HL-60 (cell line): ENCODE results near the gene TRIO.

Experiments used
- DNase-seq, 2 experiments: peaks; one replicate each; pipeline ENCODE4 v3.0.0-alpha.2; 2010 to 2020; ENCODE audit warnings: low read depth in 1 of 2, low spot score in 1 of 2
- H3K27ac ChIP-seq: fragments of 250-450 bp; sonication (Bioruptor Pico); replicated peaks from 2 replicates; pipeline ENCODE4 v1.5.1; 2020; ENCODE audit warnings: mild to moderate bottlenecking, moderate library complexity
- H3K27me3 ChIP-seq: fragments of 250-450 bp; sonication (Bioruptor Pico); 2 replicates; pipeline ENCODE4 v1.5.1; 2021; ENCODE audit warnings: mild to moderate bottlenecking, moderate library complexity; ENCODE audit not compliant: insufficient read depth, poor library complexity, severe bottlenecking
- H3K4me3 ChIP-seq: replicated peaks from 2 replicates; pipeline ENCODE4 v1.5.1; 2011; ENCODE audit warnings: mild to moderate bottlenecking, control low read depth, low read length; ENCODE audit not compliant: insufficient read depth
- CTCF ChIP-seq: IDR thresholded peaks from one replicate; pipeline ENCODE4 v1.5.1; 2011; ENCODE audit warnings: low read length, control low read depth, inconsistent platforms; ENCODE audit not compliant: insufficient read depth
- GABPA ChIP-seq: IDR thresholded peaks from 2 replicates; pipeline ENCODE4 v1.6.1; 2012; ENCODE audit warnings: low read depth
- POLR2AphosphoS5 ChIP-seq: IDR thresholded peaks from 2 replicates; pipeline ENCODE4 v1.6.1; 2012; ENCODE audit warnings: low read depth
- REST ChIP-seq: IDR thresholded peaks from 2 replicates; pipeline ENCODE4 v1.6.1; 2012; ENCODE audit warnings: low read depth; ENCODE audit not compliant: insufficient replicate concordance
- SPI1 ChIP-seq: IDR thresholded peaks from 2 replicates; pipeline ENCODE4 v1.6.1; 2012; ENCODE audit warnings: low read depth, mild to moderate bottlenecking, borderline replicate concordance

The TRIO gene

DNA sequence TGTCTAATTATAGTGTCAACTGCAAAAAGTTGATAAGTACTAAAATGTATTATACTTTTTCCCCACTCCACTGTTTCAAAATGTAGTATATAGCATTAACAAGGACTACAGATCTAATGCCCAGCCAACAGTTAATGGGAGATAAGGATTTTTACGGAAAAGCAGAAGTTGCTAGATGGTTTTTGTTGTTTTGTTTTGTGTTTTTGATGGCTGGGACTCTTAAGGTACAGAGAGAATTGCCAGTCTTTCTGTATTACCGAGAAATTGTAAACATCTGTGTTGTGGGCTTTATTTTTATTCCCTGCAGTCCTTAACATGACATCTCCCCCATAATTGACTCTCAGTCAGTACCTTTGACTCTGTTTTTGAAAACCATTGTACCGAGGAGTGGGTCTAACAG, 44.0 kb downstream of the TRIO start:
- DNase-seq, result no peak
- no peaks in the 10 kb centered on the region for H3K27me3 ChIP-seq
- no peak overlapping the region for H3K4me3 ChIP-seq
- TF ChIP-seq REST (no peak), POLR2AphosphoS5 (no peak), CTCF (no peak), SPI1 (no peak), GABPA (no peak)
- H3K27ac ChIP-seq, result no peak overlapping the region

GRCh38 chr5:14187660-14188059, 44.5 kb downstream of the TRIO start:
- no peak for DNase-seq
- H3K4me3 ChIP-seq, result no peak overlapping the region
- no peak overlapping the region for H3K27ac ChIP-seq
- no peaks in the 10 kb centered on the region for H3K27me3 ChIP-seq
- no peak for TF ChIP-seq REST
- no peak for TF ChIP-seq GABPA

GRCh38 chr5:14188778-14189177, 45.6 kb downstream of the TRIO start:
- no peak for TF ChIP-seq REST
- no peak for TF ChIP-seq SPI1
- TF ChIP-seq POLR2AphosphoS5, result no peak
- no peak for TF ChIP-seq GABPA
- Histone ChIP-seq H3K27ac (no peak overlapping the region), H3K27me3 (no peaks in the 10 kb centered on the region), H3K4me3 (no peak overlapping the region)
- no peak for DNase-seq

GRCh38 chr5:14189680-14190079, 46.5 kb downstream of the TRIO start:
- no peak for TF ChIP-seq GABPA
- no peak for TF ChIP-seq SPI1
- no peak for TF ChIP-seq CTCF
- no peak for TF ChIP-seq POLR2AphosphoS5
- no peak for TF ChIP-seq REST
- Histone ChIP-seq H3K27ac (no peak overlapping the region), H3K27me3 (no peaks in the 10 kb centered on the region), H3K4me3 (no peak overlapping the region)
- no peak for DNase-seq
